K562 (cell line): ENCODE measurements around the gene CD68. TPM values are rescaled to one million over a fixed set of nuclear protein-coding genes. Genes with fewer than 3 reads are reported as not detected.

Source experiments
- KLF1 ChIP-seq: fragments of 450-650 bp; IDR thresholded peaks from 2 replicates; pipeline ENCODE4 v1.6.1; 2016; ENCODE audit warnings: missing genetic modification characterization, missing compliant biosample characterization
- LEF1 ChIP-seq: fragments of 450-650 bp; IDR thresholded peaks from 2 replicates; pipeline ENCODE4 v1.6.1; 2016; ENCODE audit warnings: mild to moderate bottlenecking
- RAD51 ChIP-seq: fragments of 450-650 bp; IDR thresholded peaks from 2 replicates; pipeline ENCODE4 v1.7.1; 2016; ENCODE audit warnings: low read depth, mild to moderate bottlenecking, borderline replicate concordance
- ZNF232 ChIP-seq: sonication (generic); formaldehyde crosslinking; IDR thresholded peaks from 2 replicates; pipeline ENCODE4 v1.8.0; 2022; ENCODE audit warnings: mild to moderate bottlenecking, missing genetic modification reagents
- polyA plus RNA-seq, 8 experiments: library from polyadenylated mRNA; depleted of rRNA in 4 of 8; stranded (reverse) in 5 of 8; unstranded in 3 of 8; fragments of >200 nt; fragmentation: Nextera tagmentation in 2 of 8; fragmentation: Illumina TruSeq in 1 of 8; extraction: Ambion mirVana in 2 of 8; extraction: Trizol in 1 of 8; gene quantifications; 2 replicates each; pipeline versions ENCODE4 v1.2.1 to v1.2.3, GENCODE V29; 2011 to 2014; ENCODE audit warnings: inconsistent platforms in 1 of 8, missing spikeins in 1 of 8
- total RNA-seq, 7 experiments: library from RNA; depleted of rRNA in 6 of 7; stranded (reverse); fragments of >200 nt in 6 of 7; fragmentation: Illumina TruSeq in 2 of 7; extraction: Trizol in 2 of 7; gene quantifications; 2 replicates each; pipeline versions ENCODE4 v1.2.1 to v1.2.3, GENCODE V29; 2011 to 2021; ENCODE audit warnings: low replicate concordance in 1 of 7
- TF ChIP-seq, protein P1 (sequence below): sonication (generic); formaldehyde crosslinking; IDR thresholded peaks from 2 replicates; pipeline ENCODE4 v1.8.0; 2022; ENCODE audit warnings: mild to moderate bottlenecking, missing genetic modification reagents
- TF ChIP-seq, protein P2 (sequence below), 2 experiments: fragments of 450-650 bp; conservative IDR thresholded peaks; 2 replicates each; pipeline ENCODE4 v1.6.1; 2017; ENCODE audit warnings: mild to moderate bottlenecking in 2 of 2, moderate library complexity in 2 of 2
- TF ChIP-seq, protein P3 (sequence below): sonication (generic); formaldehyde crosslinking; IDR thresholded peaks from 2 replicates; pipeline ENCODE4 v1.8.0; 2022; ENCODE audit warnings: missing genetic modification reagents, mild to moderate bottlenecking, moderate library complexity, borderline replicate concordance
- TF ChIP-seq, protein P4 (sequence below), 2 experiments: IDR thresholded peaks; 2 replicates each; pipeline ENCODE4 v1.6.1; 2011; ENCODE audit warnings: borderline replicate concordance in 1 of 2, control low read depth in 1 of 2, low read depth in 1 of 2, low read length in 1 of 2, mild to moderate bottlenecking in 1 of 2, mixed read lengths in 1 of 2, moderate library complexity in 1 of 2; ENCODE audit not compliant: insufficient read depth in 1 of 2, insufficient read length in 1 of 2, poor library complexity in 1 of 2, severe bottlenecking in 1 of 2; ENCODE audit errors: extremely low read depth in 1 of 2
- TF ChIP-seq, protein P5 (sequence below): sonication (generic); formaldehyde crosslinking; IDR thresholded peaks from 2 replicates; pipeline ENCODE4 v1.5.0; 2020; ENCODE audit warnings: missing genetic modification reagents
- TF ChIP-seq, protein P6 (sequence below): sonication (generic); formaldehyde crosslinking; IDR thresholded peaks from 2 replicates; pipeline ENCODE4 v1.9.0; 2022; ENCODE audit warnings: mild to moderate bottlenecking, missing genetic modification reagents

Gene CD68
- total and polyA plus RNA-seq, 9 of the 15 experiments (the other 6 are each of a cell fraction or from before 2014, with no cell fraction given) = 28.2 to 89.8 (median 37.7) TPM

DNA sequence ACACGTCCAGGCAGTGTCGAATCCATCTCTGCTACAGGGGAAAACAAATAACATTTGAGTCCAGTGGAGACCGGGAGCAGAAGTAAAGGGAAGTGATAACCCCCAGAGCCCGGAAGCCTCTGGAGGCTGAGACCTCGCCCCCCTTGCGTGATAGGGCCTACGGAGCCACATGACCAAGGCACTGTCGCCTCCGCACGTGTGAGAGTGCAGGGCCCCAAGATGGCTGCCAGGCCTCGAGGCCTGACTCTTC is 7.2 kb upstream of the CD68 start (continued):
- TF ChIP-seq, protein P1, sequence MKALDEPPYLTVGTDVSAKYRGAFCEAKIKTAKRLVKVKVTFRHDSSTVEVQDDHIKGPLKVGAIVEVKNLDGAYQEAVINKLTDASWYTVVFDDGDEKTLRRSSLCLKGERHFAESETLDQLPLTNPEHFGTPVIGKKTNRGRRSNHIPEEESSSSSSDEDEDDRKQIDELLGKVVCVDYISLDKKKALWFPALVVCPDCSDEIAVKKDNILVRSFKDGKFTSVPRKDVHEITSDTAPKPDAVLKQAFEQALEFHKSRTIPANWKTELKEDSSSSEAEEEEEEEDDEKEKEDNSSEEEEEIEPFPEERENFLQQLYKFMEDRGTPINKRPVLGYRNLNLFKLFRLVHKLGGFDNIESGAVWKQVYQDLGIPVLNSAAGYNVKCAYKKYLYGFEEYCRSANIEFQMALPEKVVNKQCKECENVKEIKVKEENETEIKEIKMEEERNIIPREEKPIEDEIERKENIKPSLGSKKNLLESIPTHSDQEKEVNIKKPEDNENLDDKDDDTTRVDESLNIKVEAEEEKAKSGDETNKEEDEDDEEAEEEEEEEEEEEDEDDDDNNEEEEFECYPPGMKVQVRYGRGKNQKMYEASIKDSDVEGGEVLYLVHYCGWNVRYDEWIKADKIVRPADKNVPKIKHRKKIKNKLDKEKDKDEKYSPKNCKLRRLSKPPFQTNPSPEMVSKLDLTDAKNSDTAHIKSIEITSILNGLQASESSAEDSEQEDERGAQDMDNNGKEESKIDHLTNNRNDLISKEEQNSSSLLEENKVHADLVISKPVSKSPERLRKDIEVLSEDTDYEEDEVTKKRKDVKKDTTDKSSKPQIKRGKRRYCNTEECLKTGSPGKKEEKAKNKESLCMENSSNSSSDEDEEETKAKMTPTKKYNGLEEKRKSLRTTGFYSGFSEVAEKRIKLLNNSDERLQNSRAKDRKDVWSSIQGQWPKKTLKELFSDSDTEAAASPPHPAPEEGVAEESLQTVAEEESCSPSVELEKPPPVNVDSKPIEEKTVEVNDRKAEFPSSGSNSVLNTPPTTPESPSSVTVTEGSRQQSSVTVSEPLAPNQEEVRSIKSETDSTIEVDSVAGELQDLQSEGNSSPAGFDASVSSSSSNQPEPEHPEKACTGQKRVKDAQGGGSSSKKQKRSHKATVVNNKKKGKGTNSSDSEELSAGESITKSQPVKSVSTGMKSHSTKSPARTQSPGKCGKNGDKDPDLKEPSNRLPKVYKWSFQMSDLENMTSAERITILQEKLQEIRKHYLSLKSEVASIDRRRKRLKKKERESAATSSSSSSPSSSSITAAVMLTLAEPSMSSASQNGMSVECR = peak; percentile 81; the same call in 1 of the 2 replicates
- TF ChIP-seq, protein P2, sequence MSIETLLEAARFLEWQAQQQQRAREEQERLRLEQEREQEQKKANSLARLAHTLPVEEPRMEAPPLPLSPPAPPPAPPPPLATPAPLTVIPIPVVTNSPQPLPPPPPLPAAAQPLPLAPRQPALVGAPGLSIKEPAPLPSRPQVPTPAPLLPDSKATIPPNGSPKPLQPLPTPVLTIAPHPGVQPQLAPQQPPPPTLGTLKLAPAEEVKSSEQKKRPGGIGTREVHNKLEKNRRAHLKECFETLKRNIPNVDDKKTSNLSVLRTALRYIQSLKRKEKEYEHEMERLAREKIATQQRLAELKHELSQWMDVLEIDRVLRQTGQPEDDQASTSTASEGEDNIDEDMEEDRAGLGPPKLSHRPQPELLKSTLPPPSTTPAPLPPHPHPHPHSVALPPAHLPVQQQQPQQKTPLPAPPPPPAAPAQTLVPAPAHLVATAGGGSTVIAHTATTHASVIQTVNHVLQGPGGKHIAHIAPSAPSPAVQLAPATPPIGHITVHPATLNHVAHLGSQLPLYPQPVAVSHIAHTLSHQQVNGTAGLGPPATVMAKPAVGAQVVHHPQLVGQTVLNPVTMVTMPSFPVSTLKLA (conservative IDR thresholded peaks at IDR 0.05) = peak; percentile 98 to 99
- TF ChIP-seq, protein P3, sequence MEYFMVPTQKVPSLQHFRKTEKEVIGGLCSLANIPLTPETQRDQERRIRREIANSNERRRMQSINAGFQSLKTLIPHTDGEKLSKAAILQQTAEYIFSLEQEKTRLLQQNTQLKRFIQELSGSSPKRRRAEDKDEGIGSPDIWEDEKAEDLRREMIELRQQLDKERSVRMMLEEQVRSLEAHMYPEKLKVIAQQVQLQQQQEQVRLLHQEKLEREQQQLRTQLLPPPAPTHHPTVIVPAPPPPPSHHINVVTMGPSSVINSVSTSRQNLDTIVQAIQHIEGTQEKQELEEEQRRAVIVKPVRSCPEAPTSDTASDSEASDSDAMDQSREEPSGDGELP = peak; percentile 76
- no peak for TF ChIP-seq LEF1
- TF ChIP-seq, protein P4, sequence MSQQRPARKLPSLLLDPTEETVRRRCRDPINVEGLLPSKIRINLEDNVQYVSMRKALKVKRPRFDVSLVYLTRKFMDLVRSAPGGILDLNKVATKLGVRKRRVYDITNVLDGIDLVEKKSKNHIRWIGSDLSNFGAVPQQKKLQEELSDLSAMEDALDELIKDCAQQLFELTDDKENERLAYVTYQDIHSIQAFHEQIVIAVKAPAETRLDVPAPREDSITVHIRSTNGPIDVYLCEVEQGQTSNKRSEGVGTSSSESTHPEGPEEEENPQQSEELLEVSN (IDR thresholded peaks at IDR 0.05; ENCODE audit: borderline replicate concordance in 1 of 2, extremely low read depth in 1 of 2, insufficient read depth in 1 of 2, insufficient read length in 1 of 2, low read depth in 1 of 2, low read length in 1 of 2, poor library complexity in 1 of 2, severe bottlenecking in 1 of 2) = peak; percentile 81 to 93
- TF ChIP-seq, protein P5, sequence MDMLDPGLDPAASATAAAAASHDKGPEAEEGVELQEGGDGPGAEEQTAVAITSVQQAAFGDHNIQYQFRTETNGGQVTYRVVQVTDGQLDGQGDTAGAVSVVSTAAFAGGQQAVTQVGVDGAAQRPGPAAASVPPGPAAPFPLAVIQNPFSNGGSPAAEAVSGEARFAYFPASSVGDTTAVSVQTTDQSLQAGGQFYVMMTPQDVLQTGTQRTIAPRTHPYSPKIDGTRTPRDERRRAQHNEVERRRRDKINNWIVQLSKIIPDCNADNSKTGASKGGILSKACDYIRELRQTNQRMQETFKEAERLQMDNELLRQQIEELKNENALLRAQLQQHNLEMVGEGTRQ (CRISPR knock-in tag) = peak; percentile 94
- TF ChIP-seq KLF1 (tag) = peak; percentile 52; the same call in 1 of the 2 replicates
- TF ChIP-seq, protein P6, sequence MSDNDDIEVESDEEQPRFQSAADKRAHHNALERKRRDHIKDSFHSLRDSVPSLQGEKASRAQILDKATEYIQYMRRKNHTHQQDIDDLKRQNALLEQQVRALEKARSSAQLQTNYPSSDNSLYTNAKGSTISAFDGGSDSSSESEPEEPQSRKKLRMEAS (CRISPR knock-in tag) = peak; percentile 97
- no peak for TF ChIP-seq ZNF232 (CRISPR knock-in tag)
- peak; percentile 93 for TF ChIP-seq RAD51
